ENCODE data around the gene SLF2.

DNA sequence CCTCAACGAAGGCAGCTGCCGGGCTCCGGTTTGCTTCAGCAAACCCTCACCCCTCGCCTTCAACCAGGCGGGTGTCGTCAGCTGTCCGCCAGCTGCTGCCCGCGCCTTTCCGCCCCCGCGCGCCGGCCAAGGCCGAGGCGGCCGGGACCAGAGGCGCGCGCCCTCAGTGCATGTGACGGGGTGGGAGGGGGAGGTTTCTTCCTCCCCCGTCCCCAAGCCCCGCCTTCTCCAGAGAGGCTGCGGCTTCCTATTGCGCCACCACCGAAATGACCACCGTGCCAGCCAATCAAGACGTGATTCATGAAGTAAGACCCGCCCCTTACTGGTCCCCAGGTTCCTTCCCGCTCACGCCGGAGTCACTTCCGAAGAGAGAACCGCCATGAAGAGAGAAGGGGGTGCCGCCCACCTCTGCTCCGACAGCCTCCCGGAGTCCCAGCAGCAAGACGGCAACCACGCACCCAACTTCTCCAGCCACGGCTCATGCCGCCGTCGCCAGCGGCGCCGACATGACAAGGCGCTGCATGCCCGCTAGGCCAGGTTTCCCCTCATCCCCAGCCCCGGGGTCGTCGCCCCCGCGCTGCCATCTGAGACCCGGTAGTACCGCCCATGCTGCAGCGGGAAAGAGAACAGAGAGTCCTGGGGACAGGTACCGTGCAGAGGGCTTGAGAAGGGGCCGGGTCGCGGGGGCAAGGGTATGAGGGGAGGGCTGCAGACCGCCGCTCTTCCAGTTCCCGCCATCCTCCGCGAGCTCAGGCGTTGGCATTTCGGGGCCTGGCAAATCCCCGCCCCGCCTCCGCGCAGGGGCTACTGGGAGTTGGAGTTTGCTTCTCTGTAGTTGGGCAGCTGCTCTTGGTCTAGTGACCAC is at the start of gene SLF2:
- TF ChIP-seq, protein P1, sequence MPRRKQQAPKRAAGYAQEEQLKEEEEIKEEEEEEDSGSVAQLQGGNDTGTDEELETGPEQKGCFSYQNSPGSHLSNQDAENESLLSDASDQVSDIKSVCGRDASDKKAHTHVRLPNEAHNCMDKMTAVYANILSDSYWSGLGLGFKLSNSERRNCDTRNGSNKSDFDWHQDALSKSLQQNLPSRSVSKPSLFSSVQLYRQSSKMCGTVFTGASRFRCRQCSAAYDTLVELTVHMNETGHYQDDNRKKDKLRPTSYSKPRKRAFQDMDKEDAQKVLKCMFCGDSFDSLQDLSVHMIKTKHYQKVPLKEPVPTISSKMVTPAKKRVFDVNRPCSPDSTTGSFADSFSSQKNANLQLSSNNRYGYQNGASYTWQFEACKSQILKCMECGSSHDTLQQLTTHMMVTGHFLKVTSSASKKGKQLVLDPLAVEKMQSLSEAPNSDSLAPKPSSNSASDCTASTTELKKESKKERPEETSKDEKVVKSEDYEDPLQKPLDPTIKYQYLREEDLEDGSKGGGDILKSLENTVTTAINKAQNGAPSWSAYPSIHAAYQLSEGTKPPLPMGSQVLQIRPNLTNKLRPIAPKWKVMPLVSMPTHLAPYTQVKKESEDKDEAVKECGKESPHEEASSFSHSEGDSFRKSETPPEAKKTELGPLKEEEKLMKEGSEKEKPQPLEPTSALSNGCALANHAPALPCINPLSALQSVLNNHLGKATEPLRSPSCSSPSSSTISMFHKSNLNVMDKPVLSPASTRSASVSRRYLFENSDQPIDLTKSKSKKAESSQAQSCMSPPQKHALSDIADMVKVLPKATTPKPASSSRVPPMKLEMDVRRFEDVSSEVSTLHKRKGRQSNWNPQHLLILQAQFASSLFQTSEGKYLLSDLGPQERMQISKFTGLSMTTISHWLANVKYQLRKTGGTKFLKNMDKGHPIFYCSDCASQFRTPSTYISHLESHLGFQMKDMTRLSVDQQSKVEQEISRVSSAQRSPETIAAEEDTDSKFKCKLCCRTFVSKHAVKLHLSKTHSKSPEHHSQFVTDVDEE (CRISPR knock-in tag; IDR thresholded peaks at IDR 0.05): 0 out of 2 replicates have a peak, but pooled peaks have one; percentile 13
- TF ChIP-seq PPARA (CRISPR knock-in tag; IDR thresholded peaks at IDR 0.05; ENCODE audit: borderline replicate concordance) (no peak), CSDC2 (CRISPR knock-in tag; IDR thresholded peaks at IDR 0.05) (no peak; the same call in 1 of the 2 replicates), RARB (CRISPR knock-in tag; IDR thresholded peaks at IDR 0.05) (no peak), ARNTL (CRISPR knock-in tag; IDR thresholded peaks at IDR 0.05; ENCODE audit: borderline replicate concordance, low read depth) (no peak), ZFP30 (CRISPR knock-in tag; IDR thresholded peaks at IDR 0.05) (no peak), SNAI2 (CRISPR knock-in tag; IDR thresholded peaks at IDR 0.05) (no peak), ISL1 (CRISPR knock-in tag; IDR thresholded peaks at IDR 0.05) (no peak), OSR1 (CRISPR knock-in tag; IDR thresholded peaks at IDR 0.05) (no peak), ZNF8 (CRISPR knock-in tag; IDR thresholded peaks at IDR 0.05) (no peak), BACH2 (CRISPR knock-in tag; IDR thresholded peaks at IDR 0.05; ENCODE audit: borderline replicate concordance) (no peak)
- TF ChIP-seq, protein P2, sequence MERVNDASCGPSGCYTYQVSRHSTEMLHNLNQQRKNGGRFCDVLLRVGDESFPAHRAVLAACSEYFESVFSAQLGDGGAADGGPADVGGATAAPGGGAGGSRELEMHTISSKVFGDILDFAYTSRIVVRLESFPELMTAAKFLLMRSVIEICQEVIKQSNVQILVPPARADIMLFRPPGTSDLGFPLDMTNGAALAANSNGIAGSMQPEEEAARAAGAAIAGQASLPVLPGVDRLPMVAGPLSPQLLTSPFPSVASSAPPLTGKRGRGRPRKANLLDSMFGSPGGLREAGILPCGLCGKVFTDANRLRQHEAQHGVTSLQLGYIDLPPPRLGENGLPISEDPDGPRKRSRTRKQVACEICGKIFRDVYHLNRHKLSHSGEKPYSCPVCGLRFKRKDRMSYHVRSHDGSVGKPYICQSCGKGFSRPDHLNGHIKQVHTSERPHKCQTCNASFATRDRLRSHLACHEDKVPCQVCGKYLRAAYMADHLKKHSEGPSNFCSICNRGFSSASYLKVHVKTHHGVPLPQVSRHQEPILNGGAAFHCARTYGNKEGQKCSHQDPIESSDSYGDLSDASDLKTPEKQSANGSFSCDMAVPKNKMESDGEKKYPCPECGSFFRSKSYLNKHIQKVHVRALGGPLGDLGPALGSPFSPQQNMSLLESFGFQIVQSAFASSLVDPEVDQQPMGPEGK (CRISPR knock-in tag; IDR thresholded peaks at IDR 0.05; ENCODE audit: borderline replicate concordance): no peak
- TF ChIP-seq, protein P3, sequence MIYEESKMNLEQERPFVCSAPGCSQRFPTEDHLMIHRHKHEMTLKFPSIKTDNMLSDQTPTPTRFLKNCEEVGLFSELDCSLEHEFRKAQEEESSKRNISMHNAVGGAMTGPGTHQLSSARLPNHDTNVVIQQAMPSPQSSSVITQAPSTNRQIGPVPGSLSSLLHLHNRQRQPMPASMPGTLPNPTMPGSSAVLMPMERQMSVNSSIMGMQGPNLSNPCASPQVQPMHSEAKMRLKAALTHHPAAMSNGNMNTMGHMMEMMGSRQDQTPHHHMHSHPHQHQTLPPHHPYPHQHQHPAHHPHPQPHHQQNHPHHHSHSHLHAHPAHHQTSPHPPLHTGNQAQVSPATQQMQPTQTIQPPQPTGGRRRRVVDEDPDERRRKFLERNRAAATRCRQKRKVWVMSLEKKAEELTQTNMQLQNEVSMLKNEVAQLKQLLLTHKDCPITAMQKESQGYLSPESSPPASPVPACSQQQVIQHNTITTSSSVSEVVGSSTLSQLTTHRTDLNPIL (CRISPR knock-in tag; IDR thresholded peaks at IDR 0.05; ENCODE audit: low read depth): no peak
